Stomach (tissue), 9 donors: ENCODE measurements around the gene RAD51C. TPM values are rescaled to one million over a fixed set of nuclear protein-coding genes. Genes with fewer than 3 reads are reported as not detected.

Experiments
- DNase-seq, 2 donors: peaks; one replicate each; pipeline versions ENCODE4 v3.0.0 to v3.0.0-alpha.2; 2013 to 2019
- H3K27ac ChIP-seq, 5 donors: fragments of 200-600 bp in 4 of 5; sonication (generic) in 4 of 5; one replicate each; pipeline ENCODE4 v1.5.1; 2013 to 2019; ENCODE audit warnings: mild to moderate bottlenecking in 1 of 5, moderate library complexity in 1 of 5
- H3K27me3 ChIP-seq, 3 donors: fragments of 200-600 bp; sonication (generic); one replicate each; pipeline ENCODE4 v1.5.1; 2017 to 2019; ENCODE audit warnings: mixed run types in 1 of 3
- H3K36me3 ChIP-seq, 4 donors: fragments of 200-600 bp; sonication (generic); 1 replicate in 3 of 4; 2 replicates in 1 of 4; pipeline ENCODE4 v1.5.1; 2016 to 2019
- H3K4me1 ChIP-seq, 4 donors: fragments of 200-600 bp; sonication (generic); one replicate each; pipeline ENCODE4 v1.5.1; 2016 to 2019
- H3K4me3 ChIP-seq, 4 donors: fragments of 200-600 bp; sonication (generic) in 3 of 4; one replicate each; pipeline ENCODE4 v1.5.1; 2016 to 2019; ENCODE audit warnings: mild to moderate bottlenecking in 1 of 4
- H3K9me3 ChIP-seq, 4 donors: fragments of 200-600 bp; sonication (generic); one replicate each; pipeline ENCODE4 v1.5.1; 2016 to 2019
- EP300 ChIP-seq: sonication (generic); formaldehyde crosslinking; IDR thresholded peaks from one replicate; pipeline ENCODE4 v1.6.1; 2017; ENCODE audit warnings: antibody characterized with exemption
- POLR2A ChIP-seq, 4 donors: fragments of 450-650 bp; IDR thresholded peaks; one replicate each; pipeline ENCODE4 v1.6.1; 2016; ENCODE audit warnings: antibody characterized with exemption in 4 of 4, control low read depth in 2 of 4, mild to moderate bottlenecking in 1 of 4, moderate library complexity in 1 of 4
- POLR2AphosphoS5 ChIP-seq, 3 donors: sonication (generic); formaldehyde crosslinking; IDR thresholded peaks; one replicate each; pipeline ENCODE4 v1.6.1; 2016; ENCODE audit warnings: antibody characterized with exemption in 3 of 3
- WGBS, 5 donors: extraction: QIAGEN DNeasy Blood & Tissue Kit in 3 of 5; methylation state at CpG; one replicate each; pipeline versions ENCODE4 v1.1.5 to v1.1.7; 2013 to 2018; 5-methylcytosine and 5-hydroxymethylcytosine counted together
- intact Hi-C: fragments of 100-400 bp; cut with DNase I; formaldehyde crosslinking; loops from one replicate; pipeline ENCODE4 v1.15.1; 2023; ENCODE audit warnings: low total_unique reads
- polyA plus RNA-seq, 3 donors: library from polyadenylated mRNA; stranded (reverse); fragments of 200-250 nt; gene quantifications; one replicate each; pipeline ENCODE4 v1.2.3, GENCODE V29; 2013
- total RNA-seq, 5 donors: library from RNA; depleted of rRNA; stranded (reverse); fragments of >200 nt; gene quantifications; one replicate each; pipeline versions ENCODE4 v1.1.0 to v1.2.3, GENCODE V29; 2014 to 2016
- TF ChIP-seq, protein P1 (sequence below), 7 experiments: fragments of 450-650 bp in 4 of 7; fragments of 200-600 bp in 3 of 7; sonication (generic) in 3 of 7; IDR thresholded peaks; one replicate each; pipeline ENCODE4 v1.5.1; 2016 to 2019; ENCODE audit warnings: antibody characterized with exemption in 7 of 7, control low read depth in 2 of 7, mild to moderate bottlenecking in 1 of 7
- donor health status: healthy with polysubstance abuse.
- donor health status: Bipolar disorder and iron deficiency.
- donor health status: healthy.

RAD51C gene
- total and polyA plus RNA-seq, 8 donors: 1.2 to 44.6 (median 22.9) TPM; not detected in 1

DNA sequence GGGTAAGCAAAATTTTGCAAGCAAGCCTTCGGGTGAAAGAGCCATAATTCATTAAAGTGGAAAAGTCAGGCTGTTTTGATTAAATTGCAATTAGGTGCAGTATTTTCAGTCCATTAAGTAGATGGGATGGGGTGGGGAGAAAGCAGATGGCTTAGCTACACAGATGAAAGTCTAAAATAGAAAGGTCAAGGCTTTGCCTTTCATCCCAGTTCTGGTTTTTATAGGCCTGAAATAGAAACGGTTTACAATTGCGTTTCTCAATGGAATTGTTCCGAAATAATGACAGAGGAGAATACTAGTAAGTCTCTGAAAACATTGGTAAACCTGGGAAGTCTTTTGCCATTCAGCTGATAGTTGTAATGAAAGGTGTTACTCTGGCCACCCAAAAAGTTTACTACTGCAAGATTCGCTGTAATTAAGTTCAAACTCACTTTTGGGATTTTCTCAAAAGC lies 64.8 kb downstream of the RAD51C start:
- DNase-seq: peak in 1 of 2 donors; percentile 5
- Histone ChIP-seq H3K36me3 (no peaks in the 10 kb centered on the region), H3K27ac (no peak overlapping the region), H3K4me3 (peak overlapping the region in 3 of 4 donors; percentile 56 to 77 (median 68)), H3K4me1 (peaks cover 17 to 22% (median 20%) of the 10 kb centered on the region in 4 donors), H3K9me3 (no peaks in the 10 kb centered on the region), H3K27me3 (peaks cover 0 to 72% (median 31%) of the 10 kb centered on the region in 3 donors)
- TF ChIP-seq POLR2AphosphoS5 (IDR thresholded peaks at IDR 0.05): no peak
- TF ChIP-seq POLR2A (IDR thresholded peaks at IDR 0.05): no peak
- TF ChIP-seq, protein P1, sequence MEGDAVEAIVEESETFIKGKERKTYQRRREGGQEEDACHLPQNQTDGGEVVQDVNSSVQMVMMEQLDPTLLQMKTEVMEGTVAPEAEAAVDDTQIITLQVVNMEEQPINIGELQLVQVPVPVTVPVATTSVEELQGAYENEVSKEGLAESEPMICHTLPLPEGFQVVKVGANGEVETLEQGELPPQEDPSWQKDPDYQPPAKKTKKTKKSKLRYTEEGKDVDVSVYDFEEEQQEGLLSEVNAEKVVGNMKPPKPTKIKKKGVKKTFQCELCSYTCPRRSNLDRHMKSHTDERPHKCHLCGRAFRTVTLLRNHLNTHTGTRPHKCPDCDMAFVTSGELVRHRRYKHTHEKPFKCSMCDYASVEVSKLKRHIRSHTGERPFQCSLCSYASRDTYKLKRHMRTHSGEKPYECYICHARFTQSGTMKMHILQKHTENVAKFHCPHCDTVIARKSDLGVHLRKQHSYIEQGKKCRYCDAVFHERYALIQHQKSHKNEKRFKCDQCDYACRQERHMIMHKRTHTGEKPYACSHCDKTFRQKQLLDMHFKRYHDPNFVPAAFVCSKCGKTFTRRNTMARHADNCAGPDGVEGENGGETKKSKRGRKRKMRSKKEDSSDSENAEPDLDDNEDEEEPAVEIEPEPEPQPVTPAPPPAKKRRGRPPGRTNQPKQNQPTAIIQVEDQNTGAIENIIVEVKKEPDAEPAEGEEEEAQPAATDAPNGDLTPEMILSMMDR (IDR thresholded peaks at IDR 0.05): no peak
- TF ChIP-seq EP300: no peak
- 45 to 55% (median 50%) methylated on average over 5 of the region's 5 CpGs for WGBS, 5 donors
- intact Hi-C loops: no loop called here

DNA sequence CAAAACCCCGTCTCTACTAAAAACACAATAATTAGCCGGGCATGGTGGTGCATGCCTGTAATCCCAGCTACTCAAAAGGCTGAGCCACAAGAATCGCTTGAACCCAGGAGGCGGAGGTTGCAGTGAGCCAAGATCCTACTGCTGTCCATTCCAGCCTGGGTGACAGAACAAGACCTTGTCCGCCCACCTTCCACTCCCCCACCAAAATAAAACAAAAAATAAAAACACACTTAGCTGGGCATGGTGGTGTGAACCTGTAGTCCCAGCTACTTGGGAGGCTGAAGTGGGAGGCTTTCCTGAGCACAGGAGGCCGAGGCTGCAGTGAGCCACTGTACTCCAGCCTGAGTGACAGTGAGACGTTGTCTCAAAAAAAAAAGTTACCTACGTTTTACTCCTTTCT lies 66.5 kb downstream of the RAD51C start:
- 86 to 89% (median 87%) methylated on average over 8 of the region's 8 CpGs for WGBS, 5 donors
- Histone ChIP-seq H3K36me3 (no peaks in the 10 kb centered on the region), H3K4me3 (no peak overlapping the region), H3K9me3 (no peaks in the 10 kb centered on the region), H3K27ac (no peak overlapping the region), H3K4me1 (peaks cover 17 to 22% (median 20%) of the 10 kb centered on the region in 4 donors), H3K27me3 (peaks cover 0 to 77% (median 31%) of the 10 kb centered on the region in 3 donors)
- TF ChIP-seq POLR2AphosphoS5 (IDR thresholded peaks at IDR 0.05): no peak
- no peak for TF ChIP-seq POLR2A (IDR thresholded peaks at IDR 0.05)
- TF ChIP-seq, protein P1 (IDR thresholded peaks at IDR 0.05): no peak
- TF ChIP-seq EP300: no peak
- intact Hi-C loops: no loop called here
- no peak for DNase-seq

- WGBS, 5 donors: 62 to 73% (median 67%) methylated on average over 2 of the region's 2 CpGs
- DNase-seq: no peak
- intact Hi-C loops: no loop called here
- H3K9me3 ChIP-seq: no peaks in the 10 kb centered on the region
- TF ChIP-seq, protein P1 (IDR thresholded peaks at IDR 0.05): no peak
- TF ChIP-seq POLR2A (IDR thresholded peaks at IDR 0.05) (no peak), POLR2AphosphoS5 (IDR thresholded peaks at IDR 0.05) (no peak), EP300 (no peak)
- peaks cover 17 to 22% (median 20%) of the 10 kb centered on the region in 4 donors for H3K4me1 ChIP-seq
- no peak overlapping the region for H3K27ac ChIP-seq
- H3K36me3 ChIP-seq: no peaks in the 10 kb centered on the region
- no peak overlapping the region for H3K4me3 ChIP-seq
- H3K27me3 ChIP-seq: peaks cover 0 to 75% (median 34%) of the 10 kb centered on the region in 3 donors
Observed at GRCh38 chr17:58759522-58759921, 67.1 kb downstream of the RAD51C start.

- H3K4me3 ChIP-seq: no peak overlapping the region
- no peaks in the 10 kb centered on the region for H3K9me3 ChIP-seq
- H3K27ac ChIP-seq: no peak overlapping the region
- TF ChIP-seq EP300 (no peak), POLR2AphosphoS5 (IDR thresholded peaks at IDR 0.05) (no peak), POLR2A (IDR thresholded peaks at IDR 0.05) (no peak)
- TF ChIP-seq, protein P1 (IDR thresholded peaks at IDR 0.05): no peak
- WGBS, 5 donors: 68 to 87% (median 80%) methylated on average over 2 of the region's 2 CpGs
- peaks cover 0 to 69% (median 34%) of the 10 kb centered on the region in 3 donors for H3K27me3 ChIP-seq
- intact Hi-C loops: no loop called here
- no peaks in the 10 kb centered on the region for H3K36me3 ChIP-seq
- no peak for DNase-seq
- H3K4me1 ChIP-seq: peaks cover 17 to 21% (median 19%) of the 10 kb centered on the region in 4 donors
Observed at GRCh38 chr17:58760248-58760647, 67.8 kb downstream of the RAD51C start.
